Measurements from ENCODE around the gene TSPAN6. TPM values are rescaled to one million over a fixed set of nuclear protein-coding genes. Genes with fewer than 3 reads are reported as not detected.

Gene TSPAN6
- polyA plus RNA-seq, 2 of the 4 experiments (the other 2 are of a cell fraction), result 46.0 to 71.1 TPM

- Histone ChIP-seq H3K27ac (peak overlapping the region; percentile 57 to 68; a peak in 4 of 6 replicates), H3K9me3 (no peaks in the 10 kb centered on the region), H3K4me3 (no peak overlapping the region), H3K4me2 (peak overlapping the region; percentile 61), H3K4me1 (peaks cover 46% of the 10 kb centered on the region)
- ChIA-PET POLR2A (interaction anchor here (1.1 kb wide), 1 partner anchor 13 kb away, joined by 4 read pairs; the partner anchor contains the start of gene TSPAN6), CTCF (interaction anchor here (1.4 to 1.5 kb wide), 2 partner anchors 12 to 118 kb away, joined by 5 to 6 read pairs; partner anchors contain the start of gene TSPAN6)
- ATAC-seq (peak; percentile 48 to 69; a peak in 4 of 6 replicates), FAIRE-seq (no peak), DNase-seq (ENCODE audit: low read depth in 1 of 2, low spot score in 1 of 2) (peak in 1 of 2 experiments; percentile 41)
- TF ChIP-seq CEBPB (IDR thresholded peaks at IDR 0.05) (no peak), MYC (IDR thresholded peaks at IDR 0.05; ENCODE audit: borderline replicate concordance, low read length) (no peak), RAD21 (conservative IDR thresholded peaks at IDR 0.05 in 1 of 2, IDR thresholded peaks at IDR 0.05 in 1 of 2) (no peak), ESRRA (IDR thresholded peaks at IDR 0.05; ENCODE audit: borderline replicate concordance, low read length) (no peak), FOSB (CRISPR knock-in tag; IDR thresholded peaks at IDR 0.05) (no peak), SREBF2 (IDR thresholded peaks at IDR 0.05) (no peak), EHMT2 (IDR thresholded peaks at IDR 0.05; ENCODE audit: low read depth) (no peak), HDAC2 (IDR thresholded peaks at IDR 0.05) (no peak), JUN (IDR thresholded peaks at IDR 0.05) (no peak), POLR2A (IDR thresholded peaks at IDR 0.05; ENCODE audit: low read length) (no peak), RFX5 (IDR thresholded peaks at IDR 0.05) (no peak), CTCF (IDR thresholded peaks at IDR 0.05) (no peak), POLR2AphosphoS2 (conservative IDR thresholded peaks at IDR 0.05; ENCODE audit: low read length) (no peak), ZSCAN20 (CRISPR knock-in tag; IDR thresholded peaks at IDR 0.05) (no peak), EP300 (IDR thresholded peaks at IDR 0.05) (no peak)
- TF ChIP-seq, protein P1, sequence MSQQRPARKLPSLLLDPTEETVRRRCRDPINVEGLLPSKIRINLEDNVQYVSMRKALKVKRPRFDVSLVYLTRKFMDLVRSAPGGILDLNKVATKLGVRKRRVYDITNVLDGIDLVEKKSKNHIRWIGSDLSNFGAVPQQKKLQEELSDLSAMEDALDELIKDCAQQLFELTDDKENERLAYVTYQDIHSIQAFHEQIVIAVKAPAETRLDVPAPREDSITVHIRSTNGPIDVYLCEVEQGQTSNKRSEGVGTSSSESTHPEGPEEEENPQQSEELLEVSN (IDR thresholded peaks at IDR 0.05; ENCODE audit: borderline replicate concordance, low read depth), result no peak
- TF ChIP-seq, protein P2, sequence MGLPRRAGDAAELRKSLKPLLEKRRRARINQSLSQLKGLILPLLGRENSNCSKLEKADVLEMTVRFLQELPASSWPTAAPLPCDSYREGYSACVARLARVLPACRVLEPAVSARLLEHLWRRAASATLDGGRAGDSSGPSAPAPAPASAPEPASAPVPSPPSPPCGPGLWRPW (IDR thresholded peaks at IDR 0.05), result no peak
- TF ChIP-seq, protein P3, sequence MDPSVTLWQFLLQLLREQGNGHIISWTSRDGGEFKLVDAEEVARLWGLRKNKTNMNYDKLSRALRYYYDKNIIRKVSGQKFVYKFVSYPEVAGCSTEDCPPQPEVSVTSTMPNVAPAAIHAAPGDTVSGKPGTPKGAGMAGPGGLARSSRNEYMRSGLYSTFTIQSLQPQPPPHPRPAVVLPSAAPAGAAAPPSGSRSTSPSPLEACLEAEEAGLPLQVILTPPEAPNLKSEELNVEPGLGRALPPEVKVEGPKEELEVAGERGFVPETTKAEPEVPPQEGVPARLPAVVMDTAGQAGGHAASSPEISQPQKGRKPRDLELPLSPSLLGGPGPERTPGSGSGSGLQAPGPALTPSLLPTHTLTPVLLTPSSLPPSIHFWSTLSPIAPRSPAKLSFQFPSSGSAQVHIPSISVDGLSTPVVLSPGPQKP (IDR thresholded peaks at IDR 0.05; ENCODE audit: low read depth, low read length), result no peak
- WGBS (ENCODE audit: missing lambda C conversion rate), result 81% methylated on average over 11 of the region's 12 CpGs
Observed at GRCh38 chrX:100649550-100650356, 13.1 kb upstream of the TSPAN6 start.

GRCh38 chrX:100648458-100649417 is 12.1 kb upstream of the TSPAN6 start:
- WGBS (ENCODE audit: missing lambda C conversion rate), result 75% methylated on average over 8 of the region's 8 CpGs
- peak in 1 of 2 experiments; percentile 14 for DNase-seq (ENCODE audit: low read depth in 1 of 2, low spot score in 1 of 2)
- H3K4me3 ChIP-seq, result no peak overlapping the region
- ChIA-PET POLR2A (interaction anchor here (1.1 kb wide), 1 partner anchor 12 kb away, joined by 4 read pairs; the partner anchor contains the start of gene TSPAN6), CTCF (interaction anchor here (1.4 to 2.3 kb wide), 3 partner anchors 11 to 119 kb away, joined by 5 to 8 read pairs (median 6); partner anchors contain the start of gene TSPAN6)
- peaks cover 53% of the 10 kb centered on the region for H3K4me1 ChIP-seq
- peak overlapping the region; percentile 61 for H3K4me2 ChIP-seq
- H3K9me3 ChIP-seq, result no peaks in the 10 kb centered on the region
- FAIRE-seq, result no peak
- no peak; a peak in 1 of 6 replicates for ATAC-seq
- H3K27ac ChIP-seq, result peak overlapping the region; percentile 57 to 68; a peak in 5 of 6 replicates
- no peak for TF ChIP-seq RNF2 (IDR thresholded peaks at IDR 0.05; ENCODE audit: borderline replicate concordance, low read depth)
- TF ChIP-seq, protein P4, sequence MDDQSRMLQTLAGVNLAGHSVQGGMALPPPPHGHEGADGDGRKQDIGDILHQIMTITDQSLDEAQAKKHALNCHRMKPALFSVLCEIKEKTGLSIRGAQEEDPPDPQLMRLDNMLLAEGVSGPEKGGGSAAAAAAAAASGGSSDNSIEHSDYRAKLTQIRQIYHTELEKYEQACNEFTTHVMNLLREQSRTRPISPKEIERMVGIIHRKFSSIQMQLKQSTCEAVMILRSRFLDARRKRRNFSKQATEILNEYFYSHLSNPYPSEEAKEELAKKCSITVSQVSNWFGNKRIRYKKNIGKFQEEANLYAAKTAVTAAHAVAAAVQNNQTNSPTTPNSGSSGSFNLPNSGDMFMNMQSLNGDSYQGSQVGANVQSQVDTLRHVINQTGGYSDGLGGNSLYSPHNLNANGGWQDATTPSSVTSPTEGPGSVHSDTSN (IDR thresholded peaks at IDR 0.05), result no peak
- TF ChIP-seq POLR2A (IDR thresholded peaks at IDR 0.05; ENCODE audit: low read length), result no peak
- TF ChIP-seq EP300 (IDR thresholded peaks at IDR 0.05), result no peak
- no peak for TF ChIP-seq REST (IDR thresholded peaks at IDR 0.05)
- TF ChIP-seq ZSCAN20 (CRISPR knock-in tag; IDR thresholded peaks at IDR 0.05), result no peak
- TF ChIP-seq, protein P3 (IDR thresholded peaks at IDR 0.05; ENCODE audit: low read depth, low read length), result no peak
- TF ChIP-seq CHD2 (IDR thresholded peaks at IDR 0.05; ENCODE audit: low read length, partially characterized antibody), result no peak

Measured in A549 (cell line).